HG03159 (cell line): Measurements from ENCODE around the gene CBFB.
A peak's percentile ranks its signal among the peaks of the same experiment; 100 is the strongest.

Experiments used
- ATAC-seq: cut with Tn5 transposase; IDR thresholded peaks from one replicate; pipeline ENCODE4 v1.9.1; 2021; ENCODE audit warnings: mild to moderate bottlenecking, moderate library complexity; ENCODE audit not compliant: unreplicated experiment

The CBFB gene

GRCh38 chr16:67091906-67092566 lies 63.1 kb downstream of the CBFB start:
- ATAC-seq, result no peak

- ATAC-seq, result no peak
These were observed 64.3 kb downstream of the CBFB start for GRCh38 chr16:67093098-67093726.

GRCh38 chr16:67098599-67098998 lies 69.7 kb downstream of the CBFB start:
- ATAC-seq, result no peak

GRCh38 chr16:67100569-67101310 lies 71.8 kb downstream of the CBFB start:
- no peak for ATAC-seq

- no peak for ATAC-seq
These were observed 72.5 kb downstream of the CBFB start for GRCh38 chr16:67101311-67102082.

GRCh38 chr16:67104061-67104460 lies 75.1 kb downstream of the CBFB start:
- no peak for ATAC-seq

- ATAC-seq, result no peak
These were observed 75.9 kb downstream of the CBFB start for GRCh38 chr16:67104845-67105244.

- no peak for ATAC-seq
These were observed 76.3 kb downstream of the CBFB start for GRCh38 chr16:67105246-67105645.

- ATAC-seq, result no peak
These were observed 76.9 kb downstream of the CBFB start for GRCh38 chr16:67105881-67106280.

GRCh38 chr16:67108489-67108888 lies 79.5 kb downstream of the CBFB start:
- no peak for ATAC-seq

GRCh38 chr16:67108931-67109406 lies 80.0 kb downstream of the CBFB start:
- ATAC-seq, result no peak

GRCh38 chr16:67109407-67110135 lies 80.6 kb downstream of the CBFB start, which contains the start of gene PHAF1:
Gene PHAF1, plus strand, starts transcription at chr16:67109941. Its CDS starts 235 bp downstream, at chr16:67110176.
- peak; percentile 87 for ATAC-seq

GRCh38 chr16:67111951-67112444 lies 83.0 kb downstream of the CBFB start:
- ATAC-seq, result no peak

GRCh38 chr16:67112591-67113399 lies 83.8 kb downstream of the CBFB start:
- ATAC-seq, result no peak

GRCh38 chr16:67114793-67115192 lies 85.8 kb downstream of the CBFB start:
- ATAC-seq, result no peak

GRCh38 chr16:67115639-67116038 lies 86.7 kb downstream of the CBFB start:
- ATAC-seq, result no peak

- no peak for ATAC-seq
These were observed 87.7 kb downstream of the CBFB start for GRCh38 chr16:67116388-67117311.

- ATAC-seq, result no peak
These were observed 88.8 kb downstream of the CBFB start for GRCh38 chr16:67117716-67118115.
